SK-N-SH treated with all-trans-retinoic acid at 6 μM for 48 hours (cell line): ENCODE data around the gene CRYBB2.

Source experiments
- ATAC-seq: fragments of 200-7000 bp; cut with Tn5 transposase; 3 replicates; pipeline ENCODE4 v1.9.1; 2020; ENCODE audit warnings: mild to moderate bottlenecking, moderate library complexity
- BACH2 ChIP-seq: fragments of 250-450 bp; sonication (Bioruptor Pico); IDR thresholded peaks from 2 replicates; pipeline ENCODE4 v1.9.0; 2021; ENCODE audit warnings: mild to moderate bottlenecking, borderline replicate concordance
- CREB5 ChIP-seq: fragments of 250-450 bp; sonication (Bioruptor Pico); IDR thresholded peaks from 2 replicates; pipeline ENCODE4 v1.5.1; 2020; ENCODE audit warnings: low read depth, mild to moderate bottlenecking, moderate library complexity
- CSDC2 ChIP-seq: fragments of 250-450 bp; sonication (Bioruptor Pico); IDR thresholded peaks from 2 replicates; pipeline ENCODE4 v1.5.0; 2020; ENCODE audit warnings: mild to moderate bottlenecking, moderate library complexity
- CSRNP3 ChIP-seq: fragments of 250-450 bp; sonication (Bioruptor Pico); IDR thresholded peaks from 2 replicates; pipeline ENCODE4 v1.5.1; 2021; ENCODE audit warnings: mild to moderate bottlenecking, moderate library complexity
- ESRRG ChIP-seq: fragments of 250-450 bp; sonication (Bioruptor Pico); IDR thresholded peaks from 2 replicates; pipeline ENCODE4 v1.6.1; 2021; ENCODE audit warnings: mild to moderate bottlenecking
- GLIS3 ChIP-seq: fragments of 250-450 bp; sonication (Bioruptor Pico); IDR thresholded peaks from 2 replicates; pipeline ENCODE4 v1.5.0; 2020; ENCODE audit warnings: mild to moderate bottlenecking, moderate library complexity
- ISL1 ChIP-seq: fragments of 250-450 bp; sonication (Bioruptor Pico); IDR thresholded peaks from 2 replicates; pipeline ENCODE4 v2.1.2; 2022; ENCODE audit warnings: mild to moderate bottlenecking, moderate library complexity
- OSR1 ChIP-seq: fragments of 250-450 bp; sonication (Bioruptor Pico); IDR thresholded peaks from 2 replicates; pipeline ENCODE4 v1.8.0; 2022; ENCODE audit warnings: moderate library complexity, mild to moderate bottlenecking, inconsistent platforms
- PATZ1 ChIP-seq: fragments of 250-450 bp; sonication (Bioruptor Pico); IDR thresholded peaks from 2 replicates; pipeline ENCODE4 v1.8.0; 2020; ENCODE audit warnings: mild to moderate bottlenecking, moderate library complexity, borderline replicate concordance
- POU6F1 ChIP-seq: fragments of 250-450 bp; sonication (Bioruptor Pico); IDR thresholded peaks from 2 replicates; pipeline ENCODE4 v1.8.0; 2021; ENCODE audit warnings: low read depth, mild to moderate bottlenecking, moderate library complexity, borderline replicate concordance
- PPARA ChIP-seq: fragments of 250-450 bp; sonication (Bioruptor Pico); IDR thresholded peaks from 2 replicates; pipeline ENCODE4 v1.5.0; 2020; ENCODE audit warnings: mild to moderate bottlenecking, borderline replicate concordance
- RARB ChIP-seq: fragments of 250-450 bp; sonication (Bioruptor Pico); IDR thresholded peaks from 2 replicates; pipeline ENCODE4 v1.8.0; 2021; ENCODE audit warnings: mild to moderate bottlenecking, moderate library complexity
- SNAI2 ChIP-seq: fragments of 250-450 bp; sonication (Bioruptor Pico); IDR thresholded peaks from 2 replicates; pipeline ENCODE4 v1.5.0; 2020; ENCODE audit warnings: mild to moderate bottlenecking, moderate library complexity
- TCF4 ChIP-seq: fragments of 250-450 bp; sonication (Bioruptor Pico); IDR thresholded peaks from 2 replicates; pipeline ENCODE4 v1.8.0; 2021; ENCODE audit warnings: mild to moderate bottlenecking, moderate library complexity, borderline replicate concordance
- TOX ChIP-seq: fragments of 250-450 bp; sonication (Bioruptor Pico); IDR thresholded peaks from 2 replicates; pipeline ENCODE4 v1.8.0; 2021; ENCODE audit warnings: mild to moderate bottlenecking, moderate library complexity, borderline replicate concordance
- TSHZ2 ChIP-seq: fragments of 250-450 bp; sonication (Bioruptor Pico); IDR thresholded peaks from 2 replicates; pipeline ENCODE4 v1.5.0; 2020; ENCODE audit warnings: mild to moderate bottlenecking, moderate library complexity
- ZC3H10 ChIP-seq: fragments of 250-450 bp; sonication (Bioruptor Pico); IDR thresholded peaks from 2 replicates; pipeline ENCODE4 v1.5.1; 2021; ENCODE audit warnings: mild to moderate bottlenecking, moderate library complexity
- ZFP30 ChIP-seq: fragments of 450-650 bp; formaldehyde crosslinking; IDR thresholded peaks from 2 replicates; pipeline ENCODE4 v1.5.0; 2022; ENCODE audit warnings: mild to moderate bottlenecking, moderate library complexity
- ZNF565 ChIP-seq: fragments of 450-650 bp; formaldehyde crosslinking; conservative IDR thresholded peaks from 2 replicates; pipeline ENCODE4 v1.5.0; 2020; ENCODE audit warnings: low read depth, mild to moderate bottlenecking, moderate library complexity
- ZNF70 ChIP-seq: fragments of 450-650 bp; formaldehyde crosslinking; IDR thresholded peaks from 2 replicates; pipeline ENCODE4 v1.5.0; 2020; ENCODE audit warnings: mild to moderate bottlenecking, moderate library complexity

CRYBB2 gene

GRCh38 chr22:25213221-25213620, 6.2 kb upstream of the CRYBB2 start:
- ATAC-seq = no peak
- TF ChIP-seq PPARA (CRISPR knock-in tag) (no peak), PATZ1 (no peak), TCF4 (no peak)
- TF ChIP-seq, all 23 proteins: peak for 0

GRCh38 chr22:25216230-25216629, 3.2 kb upstream of the CRYBB2 start:
- ATAC-seq = no peak
- TF ChIP-seq CSRNP3 (CRISPR knock-in tag) = no peak
- TF ChIP-seq CSDC2 (CRISPR knock-in tag) = no peak
- TF ChIP-seq ZNF565 (CRISPR knock-in tag) = no peak
- TF ChIP-seq SNAI2 = no peak
- no peak for TF ChIP-seq ZC3H10 (CRISPR knock-in tag)
- no peak for TF ChIP-seq ISL1 (CRISPR knock-in tag)
- no peak for TF ChIP-seq BACH2
- TF ChIP-seq PATZ1 = no peak
- TF ChIP-seq PPARA (CRISPR knock-in tag) = no peak
- TF ChIP-seq TSHZ2 = no peak
- no peak for TF ChIP-seq ESRRG (CRISPR knock-in tag)
- no peak for TF ChIP-seq RARB (CRISPR knock-in tag)
- no peak for TF ChIP-seq TCF4
- no peak for TF ChIP-seq ZFP30 (CRISPR knock-in tag)
- TF ChIP-seq CREB5 (CRISPR knock-in tag) = no peak
- no peak for TF ChIP-seq GLIS3 (CRISPR knock-in tag)
- no peak for TF ChIP-seq POU6F1 (CRISPR knock-in tag)
- TF ChIP-seq TOX (CRISPR knock-in tag) = no peak
- no peak for TF ChIP-seq OSR1 (CRISPR knock-in tag)
- TF ChIP-seq, all 23 proteins: peak for 0

- ATAC-seq = peak; percentile 40; the same call in 1 of the 3 replicates
- no peak for TF ChIP-seq TSHZ2
- TF ChIP-seq ZNF70 = no peak
- TF ChIP-seq CREB5 (CRISPR knock-in tag) = no peak
- TF ChIP-seq ISL1 (CRISPR knock-in tag) = no peak
- no peak for TF ChIP-seq BACH2
Measured at GRCh38 chr22:25219948-25220442, 556 bp downstream of the CRYBB2 start.
